HCT116 (cell line): Measurements from ENCODE around the gene CTNND2. TPM values are rescaled to one million over a fixed set of nuclear protein-coding genes. Genes with fewer than 3 reads are reported as not detected.

Source experiments
- ATAC-seq: fragments of 200-7000 bp; cut with Tn5 transposase; 2 replicates; pipeline ENCODE4 v1.9.1; 2020; ENCODE audit warnings: mild to moderate bottlenecking, moderate library complexity
- BruUV-seq: library from RNA; stranded (reverse); fragments of 400-500 nt; replicated peaks from 2 replicates; lab custom pipeline; 2021; lab: Mats Ljungman, UMichigan
- CTCF ChIA-PET: fragments of 300-600 bp; sonication (Branson Sonifier 250); formaldehyde crosslinking; loops from one replicate; lab custom pipeline; 2021; ENCODE audit warnings: antibody characterized with exemption; lab: Charles Lee
- POLR2A ChIA-PET: fragments of 300-600, 350-600 bp; sonication (Branson Sonifier 250); formaldehyde crosslinking; loops from one replicate; lab custom pipeline; 2021; ENCODE audit warnings: antibody characterized with exemption; lab: Charles Lee
- RAD21 ChIA-PET, 2 experiments: fragments of 300-600 bp; sonication (Branson Sonifier 250); formaldehyde crosslinking; loops; one replicate each; lab custom pipeline; 2023; ENCODE audit warnings: low total read pairs in 2 of 2; ENCODE audit not compliant: uncharacterized antibody in 2 of 2, unreplicated experiment in 2 of 2, low non-redundant PET in 1 of 2; lab: Charles Lee
- DNase-seq: peaks from one replicate; pipeline ENCODE4 v3.0.0-alpha.2; 2010; ENCODE audit warnings: low read depth, low spot score
- H2AFZ ChIP-seq: fragments of 200-600 bp; shearing (Covaris generic), sonication (generic); 2 replicates; pipeline ENCODE4 v1.6.1; 2017; ENCODE audit warnings: low read depth, mixed run types, mixed read lengths, antibody characterized with exemption, low read length; ENCODE audit not compliant: poor library complexity, severe bottlenecking
- H3K27ac ChIP-seq: 2 replicates; pipeline ENCODE4 v1.5.1; 2012; ENCODE audit warnings: low read depth, low read length
- H3K27me3 ChIP-seq: fragments of 200-600 bp; sonication (generic); 2 replicates; pipeline ENCODE4 v1.6.1; 2016; ENCODE audit warnings: mixed run types, low read length, mixed read lengths; ENCODE audit not compliant: insufficient read depth
- H3K36me3 ChIP-seq, 2 experiments: fragments of 200-500 bp in 1 of 2; fragments of 200-600 bp in 1 of 2; sonication (Bioruptor generic) in 1 of 2; sonication (generic) in 1 of 2; 2 replicates each; pipeline versions ENCODE4 v1.5.1 to v1.6.1; 2014 to 2016; ENCODE audit warnings: low read length in 2 of 2, inconsistent platforms in 1 of 2, mixed read lengths in 1 of 2, mixed run types in 1 of 2; ENCODE audit not compliant: insufficient read depth in 2 of 2, control insufficient read depth in 1 of 2
- H3K4me1 ChIP-seq, 2 experiments: fragments of 200-600 bp in 1 of 2; sonication (generic) in 1 of 2; 2 replicates each; pipeline versions ENCODE4 v1.5.1 to v1.6.1; 2012 to 2017; ENCODE audit warnings: low read length in 2 of 2, inconsistent platforms in 1 of 2, mild to moderate bottlenecking in 1 of 2, mixed read lengths in 1 of 2, mixed run types in 1 of 2, moderate library complexity in 1 of 2; ENCODE audit not compliant: insufficient read depth in 2 of 2, control insufficient read depth in 1 of 2
- H3K4me2 ChIP-seq: fragments of 200-600 bp; sonication (generic); 2 replicates; pipeline ENCODE4 v1.6.1; 2017; ENCODE audit warnings: mixed run types, low read length, mixed read lengths
- H3K4me3 ChIP-seq, 2 experiments: fragments of 200-600 bp in 1 of 2; sonication (generic) in 1 of 2; replicated peaks in 1 of 2; 2 replicates each; pipeline ENCODE4 v1.5.1; 2011 to 2016; ENCODE audit warnings: low read length in 2 of 2, control low read depth in 1 of 2, low read depth in 1 of 2, mild to moderate bottlenecking in 1 of 2, mixed read lengths in 1 of 2, mixed run types in 1 of 2
- H3K79me2 ChIP-seq: fragments of 200-600 bp; sonication (generic); 2 replicates; pipeline ENCODE4 v1.6.1; 2017; ENCODE audit warnings: mild to moderate bottlenecking, mixed run types, low read length, moderate library complexity, mixed read lengths; ENCODE audit not compliant: insufficient read depth
- H3K9ac ChIP-seq: fragments of 200-600 bp; sonication (generic); 2 replicates; pipeline ENCODE4 v1.6.1; 2016; ENCODE audit warnings: low read length, mixed read lengths
- H3K9me2 ChIP-seq: fragments of 200-600 bp; sonication (generic), shearing (Covaris generic); 2 replicates; pipeline ENCODE4 v1.6.1; 2017; ENCODE audit warnings: mixed run types, mild to moderate bottlenecking, moderate library complexity; ENCODE audit not compliant: insufficient read depth
- H3K9me3 ChIP-seq, 2 experiments: fragments of 200-500 bp in 1 of 2; fragments of 200-600 bp in 1 of 2; sonication (Bioruptor generic) in 1 of 2; sonication (generic) in 1 of 2; 2 replicates each; pipeline ENCODE4 v1.6.1; 2014 to 2017; ENCODE audit warnings: low read length in 2 of 2, mixed read lengths in 2 of 2, inconsistent platforms in 1 of 2, low read depth in 1 of 2, mild to moderate bottlenecking in 1 of 2, mixed run types in 1 of 2, moderate library complexity in 1 of 2; ENCODE audit not compliant: control insufficient read depth in 1 of 2, insufficient read depth in 1 of 2
- H4K20me1 ChIP-seq: fragments of 200-600 bp; sonication (generic), shearing (Covaris generic); 2 replicates; pipeline ENCODE4 v1.6.1; 2017; ENCODE audit warnings: mixed run types, mild to moderate bottlenecking, moderate library complexity; ENCODE audit not compliant: insufficient read depth
- CBX3 ChIP-seq: IDR thresholded peaks from 2 replicates; pipeline ENCODE4 v1.6.1; 2012; ENCODE audit warnings: low read depth
- CEBPB ChIP-seq: IDR thresholded peaks from 2 replicates; pipeline ENCODE4 v1.6.1; 2012; ENCODE audit warnings: low read depth
- ELF1 ChIP-seq: IDR thresholded peaks from 2 replicates; pipeline ENCODE4 v1.6.1; 2012; ENCODE audit warnings: low read depth, borderline replicate concordance
- EZH2 ChIP-seq: fragments of 200-600 bp; sonication (generic); IDR thresholded peaks from 2 replicates; pipeline ENCODE4 v1.6.1; 2017; ENCODE audit warnings: antibody characterized with exemption, mixed run types
- EZH2phosphoT487 ChIP-seq: fragments of 200-600 bp; IDR thresholded peaks from 2 replicates; pipeline ENCODE4 v1.6.1; 2018; ENCODE audit warnings: antibody characterized with exemption, borderline replicate concordance
- FOSL1 ChIP-seq: IDR thresholded peaks from 2 replicates; pipeline ENCODE4 v1.6.1; 2012; ENCODE audit warnings: low read depth
- JUND ChIP-seq: IDR thresholded peaks from 2 replicates; pipeline ENCODE4 v1.6.1; 2012
- POLR2A ChIP-seq: IDR thresholded peaks from 2 replicates; pipeline ENCODE4 v1.7.0; 2011; ENCODE audit warnings: borderline replicate concordance; ENCODE audit not compliant: insufficient read depth, insufficient read length; ENCODE audit errors: extremely low read depth
- POLR2AphosphoS5 ChIP-seq: IDR thresholded peaks from 2 replicates; pipeline ENCODE4 v1.6.1; 2011; ENCODE audit warnings: mild to moderate bottlenecking, low read depth, low read length, moderate library complexity
- SP1 ChIP-seq: IDR thresholded peaks from 2 replicates; pipeline ENCODE4 v1.6.1; 2012; ENCODE audit warnings: low read depth
- SRF ChIP-seq: IDR thresholded peaks from 2 replicates; pipeline ENCODE4 v1.6.1; 2012; ENCODE audit warnings: low read depth
- TCF7L2 ChIP-seq: IDR thresholded peaks from 2 replicates; pipeline ENCODE4 v1.7.0; 2011; ENCODE audit warnings: borderline replicate concordance, inconsistent platforms; ENCODE audit not compliant: insufficient read depth, insufficient read length; ENCODE audit errors: extremely low read depth
- YY1 ChIP-seq: IDR thresholded peaks from 2 replicates; pipeline ENCODE4 v1.6.1; 2011; ENCODE audit warnings: low read length, low read depth, moderate library complexity, mild to moderate bottlenecking; ENCODE audit not compliant: insufficient replicate concordance; ENCODE audit errors: extremely low read depth
- ZFX ChIP-seq: fragments of 450-650 bp; IDR thresholded peaks from 2 replicates; pipeline ENCODE4 v1.6.1; 2017
- intact Hi-C: fragments of 100-400 bp; cut with micrococcal nuclease; formaldehyde crosslinking; loops from 2 replicates; pipeline ENCODE4 v1.10.0; 2022
- total RNA-seq: library from RNA; stranded (reverse); gene quantifications from one replicate; pipeline ENCODE4 v1.2.1, GENCODE V29; 2021; ENCODE audit not compliant: unreplicated experiment
- TF ChIP-seq, protein P1 (sequence below): IDR thresholded peaks from 2 replicates; pipeline ENCODE4 v1.6.1; 2012
- TF ChIP-seq, protein P2 (sequence below), 3 experiments: fragments of 200-600 bp in 1 of 3; sonication (generic) in 1 of 3; IDR thresholded peaks in 2 of 3; conservative IDR thresholded peaks in 1 of 3; 2 replicates each; pipeline ENCODE4 v1.5.1; 2012 to 2017; ENCODE audit warnings: low read depth in 2 of 3, low read length in 2 of 3, antibody characterized with exemption in 1 of 3, borderline replicate concordance in 1 of 3, control low read depth in 1 of 3, mild to moderate bottlenecking in 1 of 3, mixed read lengths in 1 of 3, mixed run types in 1 of 3, moderate library complexity in 1 of 3; ENCODE audit not compliant: insufficient read depth in 1 of 3
- TF ChIP-seq, protein P3 (sequence below): IDR thresholded peaks from 2 replicates; pipeline ENCODE4 v1.6.1; 2012; ENCODE audit warnings: low read depth

CTNND2 gene
- total RNA-seq, 1 experiment from 2014 or later: not detected

DNA sequence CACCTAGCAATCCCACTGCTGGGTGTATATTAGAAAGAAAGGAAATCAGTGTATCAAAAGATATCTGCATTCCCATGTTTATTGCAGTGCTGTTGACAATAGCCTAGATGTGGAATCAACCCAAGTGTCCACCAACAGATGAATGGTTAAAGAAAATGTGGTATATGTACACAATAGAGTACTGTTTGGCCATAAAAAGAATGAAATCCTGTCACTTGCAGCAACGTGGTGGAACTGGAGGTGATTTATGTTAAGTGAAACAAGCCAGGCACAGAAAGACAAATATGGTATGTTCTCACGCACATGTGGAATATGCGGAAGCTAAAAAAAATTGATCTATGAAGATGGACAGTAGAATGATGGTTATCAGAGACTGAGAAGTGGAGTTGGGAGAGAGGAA is 921.6 kb downstream of the CTNND2 start:
- H3K9me2 ChIP-seq: no peaks in the 10 kb centered on the region
- H3K27me3 ChIP-seq: peaks cover 42% of the 10 kb centered on the region; the same call in 1 of the 2 replicates
- RAD21 ChIA-PET: no interaction called here
- H3K27ac ChIP-seq: no peak overlapping the region
- H4K20me1 ChIP-seq: no peaks in the 10 kb centered on the region
- BruUV-seq: no TSS peak
- intact Hi-C loops: no loop called here
- TF ChIP-seq EZH2phosphoT487 (no peak), TCF7L2 (no peak)
- no peaks in the 10 kb centered on the region for H3K36me3 ChIP-seq
- no peak overlapping the region for H3K9ac ChIP-seq
- no peaks in the 10 kb centered on the region for H3K4me1 ChIP-seq
- no peak overlapping the region for H3K4me3 ChIP-seq
- no peak overlapping the region for H2AFZ ChIP-seq
- POLR2A ChIA-PET: no interaction called here
- H3K79me2 ChIP-seq: no peaks in the 10 kb centered on the region
- CTCF ChIA-PET: no interaction called here
- DNase-seq: no peak
- no peaks in the 10 kb centered on the region for H3K9me3 ChIP-seq
- ATAC-seq: no peak
- H3K4me2 ChIP-seq: no peak overlapping the region

DNA sequence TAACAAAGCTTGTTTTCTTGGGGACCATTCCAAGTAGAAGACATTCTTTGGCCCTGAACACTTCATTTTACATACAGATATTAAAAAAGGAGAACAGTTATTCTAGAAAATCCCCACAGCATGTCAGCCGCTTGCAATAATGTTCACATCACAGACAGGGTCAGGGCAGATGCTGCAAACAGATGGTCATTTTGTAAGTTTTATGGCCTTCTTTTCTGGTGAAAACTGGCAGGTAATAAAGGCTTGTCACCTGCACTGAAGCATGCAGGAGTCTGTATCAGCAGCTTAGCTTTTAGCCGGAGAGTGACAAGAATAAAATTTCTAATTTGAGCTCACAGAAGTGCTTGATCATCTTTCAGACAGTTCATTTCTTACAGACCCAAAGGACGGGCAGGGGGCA is 922.3 kb downstream of the CTNND2 start:
- no TSS peak for BruUV-seq
- no peak for ATAC-seq
- Histone ChIP-seq H3K4me1 (no peaks in the 10 kb centered on the region), H4K20me1 (no peaks in the 10 kb centered on the region), H3K27me3 (peaks cover 43% of the 10 kb centered on the region), H3K9me3 (no peaks in the 10 kb centered on the region), H2AFZ (no peak overlapping the region), H3K27ac (no peak overlapping the region), H3K79me2 (no peaks in the 10 kb centered on the region), H3K4me2 (no peak overlapping the region), H3K4me3 (no peak overlapping the region), H3K36me3 (no peaks in the 10 kb centered on the region), H3K9ac (no peak overlapping the region), H3K9me2 (no peaks in the 10 kb centered on the region)
- POLR2A ChIA-PET: no interaction called here
- DNase-seq: no peak
- RAD21 ChIA-PET: no interaction called here
- intact Hi-C loops: no loop called here
- CTCF ChIA-PET: no interaction called here
- TF ChIP-seq JUND (no peak), SP1 (no peak), FOSL1 (no peak), SRF (no peak), ELF1 (no peak), POLR2A (no peak), ZFX (no peak), POLR2AphosphoS5 (no peak), TCF7L2 (no peak), EZH2phosphoT487 (no peak), YY1 (no peak), CBX3 (no peak), EZH2 (no peak), CEBPB (no peak)
- TF ChIP-seq, protein P1, sequence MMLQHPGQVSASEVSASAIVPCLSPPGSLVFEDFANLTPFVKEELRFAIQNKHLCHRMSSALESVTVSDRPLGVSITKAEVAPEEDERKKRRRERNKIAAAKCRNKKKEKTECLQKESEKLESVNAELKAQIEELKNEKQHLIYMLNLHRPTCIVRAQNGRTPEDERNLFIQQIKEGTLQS: no peak
- TF ChIP-seq, protein P2, sequence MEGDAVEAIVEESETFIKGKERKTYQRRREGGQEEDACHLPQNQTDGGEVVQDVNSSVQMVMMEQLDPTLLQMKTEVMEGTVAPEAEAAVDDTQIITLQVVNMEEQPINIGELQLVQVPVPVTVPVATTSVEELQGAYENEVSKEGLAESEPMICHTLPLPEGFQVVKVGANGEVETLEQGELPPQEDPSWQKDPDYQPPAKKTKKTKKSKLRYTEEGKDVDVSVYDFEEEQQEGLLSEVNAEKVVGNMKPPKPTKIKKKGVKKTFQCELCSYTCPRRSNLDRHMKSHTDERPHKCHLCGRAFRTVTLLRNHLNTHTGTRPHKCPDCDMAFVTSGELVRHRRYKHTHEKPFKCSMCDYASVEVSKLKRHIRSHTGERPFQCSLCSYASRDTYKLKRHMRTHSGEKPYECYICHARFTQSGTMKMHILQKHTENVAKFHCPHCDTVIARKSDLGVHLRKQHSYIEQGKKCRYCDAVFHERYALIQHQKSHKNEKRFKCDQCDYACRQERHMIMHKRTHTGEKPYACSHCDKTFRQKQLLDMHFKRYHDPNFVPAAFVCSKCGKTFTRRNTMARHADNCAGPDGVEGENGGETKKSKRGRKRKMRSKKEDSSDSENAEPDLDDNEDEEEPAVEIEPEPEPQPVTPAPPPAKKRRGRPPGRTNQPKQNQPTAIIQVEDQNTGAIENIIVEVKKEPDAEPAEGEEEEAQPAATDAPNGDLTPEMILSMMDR (IDR thresholded peaks at IDR 0.05 in 2 of 3, conservative IDR thresholded peaks at IDR 0.05 in 1 of 3; ENCODE audit: borderline replicate concordance in 1 of 3, insufficient read depth in 1 of 3, low read depth in 2 of 3, low read length in 2 of 3): no peak
- TF ChIP-seq, protein P3, sequence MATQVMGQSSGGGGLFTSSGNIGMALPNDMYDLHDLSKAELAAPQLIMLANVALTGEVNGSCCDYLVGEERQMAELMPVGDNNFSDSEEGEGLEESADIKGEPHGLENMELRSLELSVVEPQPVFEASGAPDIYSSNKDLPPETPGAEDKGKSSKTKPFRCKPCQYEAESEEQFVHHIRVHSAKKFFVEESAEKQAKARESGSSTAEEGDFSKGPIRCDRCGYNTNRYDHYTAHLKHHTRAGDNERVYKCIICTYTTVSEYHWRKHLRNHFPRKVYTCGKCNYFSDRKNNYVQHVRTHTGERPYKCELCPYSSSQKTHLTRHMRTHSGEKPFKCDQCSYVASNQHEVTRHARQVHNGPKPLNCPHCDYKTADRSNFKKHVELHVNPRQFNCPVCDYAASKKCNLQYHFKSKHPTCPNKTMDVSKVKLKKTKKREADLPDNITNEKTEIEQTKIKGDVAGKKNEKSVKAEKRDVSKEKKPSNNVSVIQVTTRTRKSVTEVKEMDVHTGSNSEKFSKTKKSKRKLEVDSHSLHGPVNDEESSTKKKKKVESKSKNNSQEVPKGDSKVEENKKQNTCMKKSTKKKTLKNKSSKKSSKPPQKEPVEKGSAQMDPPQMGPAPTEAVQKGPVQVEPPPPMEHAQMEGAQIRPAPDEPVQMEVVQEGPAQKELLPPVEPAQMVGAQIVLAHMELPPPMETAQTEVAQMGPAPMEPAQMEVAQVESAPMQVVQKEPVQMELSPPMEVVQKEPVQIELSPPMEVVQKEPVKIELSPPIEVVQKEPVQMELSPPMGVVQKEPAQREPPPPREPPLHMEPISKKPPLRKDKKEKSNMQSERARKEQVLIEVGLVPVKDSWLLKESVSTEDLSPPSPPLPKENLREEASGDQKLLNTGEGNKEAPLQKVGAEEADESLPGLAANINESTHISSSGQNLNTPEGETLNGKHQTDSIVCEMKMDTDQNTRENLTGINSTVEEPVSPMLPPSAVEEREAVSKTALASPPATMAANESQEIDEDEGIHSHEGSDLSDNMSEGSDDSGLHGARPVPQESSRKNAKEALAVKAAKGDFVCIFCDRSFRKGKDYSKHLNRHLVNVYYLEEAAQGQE: no peak
